Brain pericyte (primary cell): ENCODE results near the gene ANKFY1.

ENCODE experiments used
- DNase-seq: peaks from one replicate; pipeline ENCODE4 v3.0.0-alpha.2; 2012; ENCODE audit warnings: low read depth, low spot score

The ANKFY1 gene, protein sequence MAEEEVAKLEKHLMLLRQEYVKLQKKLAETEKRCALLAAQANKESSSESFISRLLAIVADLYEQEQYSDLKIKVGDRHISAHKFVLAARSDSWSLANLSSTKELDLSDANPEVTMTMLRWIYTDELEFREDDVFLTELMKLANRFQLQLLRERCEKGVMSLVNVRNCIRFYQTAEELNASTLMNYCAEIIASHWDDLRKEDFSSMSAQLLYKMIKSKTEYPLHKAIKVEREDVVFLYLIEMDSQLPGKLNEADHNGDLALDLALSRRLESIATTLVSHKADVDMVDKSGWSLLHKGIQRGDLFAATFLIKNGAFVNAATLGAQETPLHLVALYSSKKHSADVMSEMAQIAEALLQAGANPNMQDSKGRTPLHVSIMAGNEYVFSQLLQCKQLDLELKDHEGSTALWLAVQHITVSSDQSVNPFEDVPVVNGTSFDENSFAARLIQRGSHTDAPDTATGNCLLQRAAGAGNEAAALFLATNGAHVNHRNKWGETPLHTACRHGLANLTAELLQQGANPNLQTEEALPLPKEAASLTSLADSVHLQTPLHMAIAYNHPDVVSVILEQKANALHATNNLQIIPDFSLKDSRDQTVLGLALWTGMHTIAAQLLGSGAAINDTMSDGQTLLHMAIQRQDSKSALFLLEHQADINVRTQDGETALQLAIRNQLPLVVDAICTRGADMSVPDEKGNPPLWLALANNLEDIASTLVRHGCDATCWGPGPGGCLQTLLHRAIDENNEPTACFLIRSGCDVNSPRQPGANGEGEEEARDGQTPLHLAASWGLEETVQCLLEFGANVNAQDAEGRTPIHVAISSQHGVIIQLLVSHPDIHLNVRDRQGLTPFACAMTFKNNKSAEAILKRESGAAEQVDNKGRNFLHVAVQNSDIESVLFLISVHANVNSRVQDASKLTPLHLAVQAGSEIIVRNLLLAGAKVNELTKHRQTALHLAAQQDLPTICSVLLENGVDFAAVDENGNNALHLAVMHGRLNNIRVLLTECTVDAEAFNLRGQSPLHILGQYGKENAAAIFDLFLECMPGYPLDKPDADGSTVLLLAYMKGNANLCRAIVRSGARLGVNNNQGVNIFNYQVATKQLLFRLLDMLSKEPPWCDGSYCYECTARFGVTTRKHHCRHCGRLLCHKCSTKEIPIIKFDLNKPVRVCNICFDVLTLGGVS

DNA sequence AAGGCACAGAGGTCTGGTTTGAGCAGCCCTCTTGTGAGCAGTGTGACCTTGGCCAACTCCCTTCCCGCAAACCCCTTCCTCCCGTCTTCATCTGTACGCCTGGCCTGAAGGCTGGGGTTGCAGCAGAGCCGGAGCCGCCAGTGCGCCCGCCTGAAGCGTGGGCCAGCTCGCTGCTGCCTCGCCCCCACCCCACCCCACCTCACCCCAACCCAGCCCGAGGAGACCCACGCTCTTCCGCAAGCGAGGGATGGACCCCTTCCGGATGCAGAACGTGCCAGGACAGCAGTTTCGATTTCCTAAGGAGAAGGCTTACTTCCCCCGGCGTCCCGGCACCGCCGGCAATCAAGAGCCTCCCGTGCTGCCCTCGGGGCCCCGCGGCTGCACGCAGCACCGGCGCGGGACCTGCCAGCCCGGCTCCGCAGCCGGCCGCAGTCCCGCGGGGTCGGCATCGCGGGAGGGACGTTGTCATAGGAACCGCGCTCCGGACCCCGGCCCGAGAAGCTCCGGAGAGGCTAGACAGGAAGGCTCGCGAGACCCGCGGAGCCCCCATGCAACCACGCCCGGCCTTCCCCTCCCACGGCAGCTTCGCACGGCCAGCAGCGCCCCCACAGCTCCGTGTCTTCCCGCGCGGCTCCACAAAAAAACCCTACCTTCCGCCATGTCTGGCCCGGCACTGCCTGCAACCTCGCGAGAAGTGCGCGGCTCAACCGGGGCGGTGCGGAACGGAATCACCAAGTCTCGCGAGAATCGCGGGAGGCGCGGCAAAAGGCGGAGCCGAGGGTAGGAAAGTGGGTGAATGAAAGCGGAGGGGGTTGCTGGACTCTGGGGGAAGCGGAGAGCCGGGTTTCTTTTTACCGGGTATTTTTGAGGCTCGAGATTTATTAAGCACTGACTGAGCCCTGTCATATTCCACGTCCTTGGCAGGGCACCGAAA, at the start of gene ANKFY1:
TSS of gene ANKFY1 (minus strand) at position 698 of the 934 bp plus-strand sequence. CDS start at position 660, 38 bp downstream.
- DNase-seq, result peak; percentile 88

DNA sequence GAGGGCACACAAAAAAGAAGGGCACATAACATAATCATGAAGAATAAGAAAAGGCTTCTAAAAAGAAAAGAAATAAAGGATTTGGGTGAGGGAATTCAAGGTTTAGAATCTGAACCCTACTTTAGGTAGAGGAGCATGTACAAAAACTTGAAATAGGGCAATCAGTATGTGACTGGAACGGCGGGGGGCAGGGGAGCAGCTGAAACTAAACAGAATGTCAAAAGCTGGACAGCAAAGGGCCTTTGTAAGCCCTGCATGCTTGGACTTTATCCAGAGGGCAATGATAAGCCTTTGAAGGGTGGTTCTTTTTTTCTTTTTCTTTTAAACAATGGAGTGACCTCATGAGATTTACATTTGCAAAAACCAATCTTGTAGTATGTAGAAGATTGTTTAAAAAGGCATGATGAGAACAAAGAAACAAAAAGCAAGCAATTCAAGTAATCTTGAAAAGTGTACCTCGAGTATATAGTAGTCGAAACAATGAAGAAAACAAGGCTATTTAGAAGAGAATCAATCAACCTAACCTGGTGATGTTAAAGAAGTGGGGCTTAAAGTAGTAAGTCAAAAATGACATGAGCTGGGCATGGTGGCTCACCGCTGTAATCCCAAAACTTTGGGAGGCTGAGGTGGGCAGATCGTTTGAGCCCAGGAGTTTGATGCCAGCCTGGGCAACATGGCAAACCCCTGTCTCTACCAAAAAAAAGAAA, 46.7 kb upstream of the ANKFY1 start:
- DNase-seq, result no peak

DNA sequence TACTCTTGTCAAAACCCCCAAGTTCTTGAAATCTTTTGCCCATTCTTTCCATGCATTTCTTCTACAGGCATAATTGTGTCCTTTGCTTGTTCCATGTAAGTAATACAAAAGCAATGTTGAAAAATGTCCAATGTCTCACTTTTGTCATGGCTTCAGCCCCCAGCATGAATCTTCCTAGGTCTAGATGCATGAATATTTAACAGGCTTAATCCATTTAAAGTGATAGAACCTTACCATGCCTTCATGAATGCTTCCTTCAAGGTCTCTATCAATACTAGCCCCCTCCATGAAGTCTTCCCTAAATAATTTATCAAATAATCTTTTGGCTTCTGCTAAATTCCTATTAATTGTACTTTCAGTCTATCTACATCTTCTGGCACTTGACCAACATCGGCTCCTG, 46.1 kb upstream of the ANKFY1 start:
- DNase-seq, result no peak

DNA sequence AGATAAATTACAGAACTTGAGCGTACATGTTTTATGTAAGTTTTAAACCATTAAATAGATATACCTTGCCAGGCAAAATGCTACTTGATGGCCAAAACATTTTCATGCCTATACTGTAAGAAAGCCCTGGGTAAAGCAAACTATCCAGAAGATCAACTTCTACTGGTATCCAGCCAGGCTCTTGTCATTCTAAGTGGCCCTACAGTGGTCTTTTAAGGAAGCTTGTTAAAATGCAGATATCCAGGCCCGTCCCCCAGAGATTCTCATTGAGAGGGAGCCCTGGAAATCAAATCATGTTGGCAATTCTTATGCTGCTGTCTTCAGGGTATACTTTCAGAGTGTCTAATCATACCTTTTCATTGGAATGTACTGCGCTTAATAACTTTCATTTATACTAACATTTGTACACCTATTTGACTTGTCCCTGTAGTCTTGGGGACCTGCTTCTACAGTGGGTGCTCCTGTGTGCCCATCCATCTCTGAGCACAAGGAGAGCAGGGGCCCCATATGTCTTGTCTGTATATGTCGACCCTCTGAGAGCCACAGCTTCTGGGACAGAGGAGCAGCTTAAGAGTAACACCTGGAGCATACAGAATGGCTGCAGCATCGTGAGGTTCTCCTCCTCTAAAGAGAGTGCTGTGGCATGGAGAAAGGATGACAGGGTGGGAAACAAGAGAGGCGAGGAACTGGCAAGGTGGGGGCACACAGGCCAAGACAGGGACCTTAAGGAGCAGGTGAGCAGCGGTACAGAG, 43.6 kb upstream of the ANKFY1 start:
- no peak for DNase-seq

DNA sequence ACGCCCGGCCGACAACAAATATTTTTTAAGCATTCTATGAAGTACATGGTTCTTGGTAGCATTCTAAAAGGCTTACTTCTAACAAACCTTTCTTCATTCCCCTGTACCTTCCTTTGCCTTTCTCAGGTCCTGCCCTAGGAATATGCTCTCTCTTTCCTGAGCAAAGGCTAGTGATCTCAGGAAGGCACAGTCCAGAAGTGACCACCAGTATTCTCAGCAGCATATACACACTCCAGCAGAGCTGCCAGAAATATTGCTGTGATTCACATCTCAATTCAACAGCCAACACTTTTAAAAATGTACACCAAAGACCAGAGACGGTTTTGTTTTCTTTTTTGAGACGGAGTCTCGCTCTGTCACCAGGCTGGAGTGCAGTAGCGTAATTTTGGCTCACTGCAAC, 41.4 kb upstream of the ANKFY1 start:
- DNase-seq, result no peak

DNA sequence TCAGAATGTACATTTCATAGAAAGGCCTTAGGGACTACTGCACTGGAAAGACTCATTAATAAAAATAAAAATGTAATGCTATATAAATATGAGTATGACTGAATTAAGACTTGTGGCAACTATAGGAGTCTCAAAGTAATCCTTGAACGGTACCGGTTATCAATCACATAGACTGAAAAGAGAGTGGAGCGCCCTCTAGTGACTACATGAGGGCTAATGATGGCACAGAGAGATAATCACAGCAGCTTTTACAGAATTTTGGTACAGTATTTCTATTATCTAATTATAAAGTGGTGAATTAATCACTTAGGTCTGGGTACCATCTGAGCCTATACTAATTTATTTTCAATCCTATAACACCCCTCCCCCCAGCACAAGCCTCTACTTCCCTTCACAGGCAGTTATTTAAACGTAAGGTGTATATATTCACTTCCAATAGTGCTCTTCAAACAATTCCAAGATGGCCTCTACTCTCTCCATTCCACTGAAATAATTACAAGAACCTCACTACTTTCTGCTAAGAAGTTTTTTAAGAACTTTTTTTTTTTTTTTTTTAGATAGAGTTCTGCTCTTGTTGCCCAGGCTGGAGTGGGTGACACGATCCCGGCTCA, 40.7 kb upstream of the ANKFY1 start:
- DNase-seq, result no peak

DNA sequence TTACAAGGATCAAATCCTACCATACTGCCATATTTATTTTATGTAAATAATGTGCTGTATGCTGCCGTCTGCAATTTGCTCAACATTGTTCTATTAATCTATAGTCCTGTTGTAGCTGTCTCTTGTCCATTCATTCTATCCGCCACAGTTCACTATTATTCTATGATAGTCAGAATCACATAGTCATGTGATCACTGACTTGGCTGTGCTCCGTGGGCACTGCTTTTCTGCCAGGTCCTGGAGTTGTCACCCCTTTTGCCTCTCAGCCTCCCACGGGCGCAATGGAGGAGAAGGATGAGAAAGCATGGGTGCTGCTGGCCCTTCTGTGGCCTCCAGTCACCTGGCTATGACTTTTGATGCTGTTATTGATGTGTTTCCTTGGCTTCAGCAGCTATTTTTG, 37.3 kb upstream of the ANKFY1 start:
- DNase-seq, result no peak

DNA sequence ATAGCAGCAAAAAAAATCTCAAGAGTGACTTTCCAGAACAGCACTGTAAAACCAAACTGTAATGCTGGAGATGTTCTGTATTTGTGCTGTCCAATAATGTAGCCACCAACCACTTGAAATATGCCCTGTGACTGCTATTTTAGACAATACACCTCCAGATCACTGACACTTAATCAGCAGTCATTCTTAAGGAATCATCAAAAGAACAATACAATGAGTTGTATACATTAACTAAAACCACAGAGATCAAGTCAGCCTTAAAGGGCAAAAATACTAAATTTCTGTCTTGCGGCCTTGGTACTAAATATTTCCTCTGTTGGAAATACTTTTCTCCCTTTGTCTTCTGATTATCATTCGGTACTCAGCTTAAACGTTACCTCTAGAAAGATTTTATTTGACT, 33.6 kb upstream of the ANKFY1 start:
- DNase-seq, result no peak

DNA sequence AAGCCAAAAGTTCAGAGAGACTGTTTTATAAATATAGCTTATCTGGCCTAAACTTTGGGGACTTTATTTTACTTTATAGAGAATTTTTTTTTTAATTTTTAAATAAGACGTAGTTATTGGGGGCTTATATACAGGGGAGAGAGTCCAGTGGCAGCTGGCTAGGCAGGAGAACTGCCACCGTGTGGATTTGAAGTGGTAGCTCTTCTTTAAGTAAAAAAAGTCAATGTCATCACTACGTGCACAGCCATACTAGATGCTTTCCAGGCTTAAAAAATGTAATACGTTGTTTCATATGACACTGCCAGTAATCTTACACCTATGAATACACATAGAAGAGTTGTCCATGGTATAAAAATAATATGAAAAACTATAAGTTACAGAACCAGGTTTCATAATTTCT, 31.9 kb upstream of the ANKFY1 start:
- DNase-seq, result no peak

DNA sequence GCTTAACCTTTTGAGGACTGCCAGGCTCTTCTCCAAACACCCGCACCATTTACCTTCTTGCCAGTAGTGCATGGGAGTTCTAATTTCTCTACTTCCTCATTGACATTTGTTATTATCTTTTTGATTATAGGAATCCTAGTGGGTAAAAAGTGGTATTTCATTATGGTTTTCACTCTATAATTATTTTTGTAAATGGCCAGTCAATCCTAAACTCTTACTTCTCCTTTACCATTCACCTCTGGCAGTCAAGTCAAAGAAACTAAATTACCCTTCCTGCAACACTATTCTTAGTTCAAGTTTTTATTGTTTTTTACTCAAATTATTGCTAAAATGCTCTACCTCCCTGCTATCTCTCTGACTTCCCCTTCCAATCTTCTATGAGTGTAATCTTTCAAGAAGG, 29.8 kb upstream of the ANKFY1 start:
- no peak for DNase-seq

DNA sequence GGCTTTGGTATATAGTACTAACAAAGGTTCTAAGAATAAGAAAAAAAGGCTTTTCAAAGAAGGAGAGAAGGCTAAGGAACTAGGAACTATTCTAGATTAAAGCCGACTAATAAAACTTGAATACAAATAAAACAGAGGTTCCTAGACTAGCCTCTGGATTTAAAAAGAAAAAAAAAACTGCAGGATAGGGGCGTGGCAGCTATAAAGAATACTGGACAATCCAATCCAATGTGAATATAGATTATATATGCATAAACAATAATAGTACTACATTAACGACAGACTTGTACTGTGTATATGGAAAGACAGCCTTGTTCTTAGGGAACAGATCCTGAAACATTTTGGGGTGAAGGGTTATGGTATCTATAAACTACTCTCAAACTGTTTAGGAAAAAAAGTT, 23.9 kb upstream of the ANKFY1 start:
- DNase-seq, result no peak

DNA sequence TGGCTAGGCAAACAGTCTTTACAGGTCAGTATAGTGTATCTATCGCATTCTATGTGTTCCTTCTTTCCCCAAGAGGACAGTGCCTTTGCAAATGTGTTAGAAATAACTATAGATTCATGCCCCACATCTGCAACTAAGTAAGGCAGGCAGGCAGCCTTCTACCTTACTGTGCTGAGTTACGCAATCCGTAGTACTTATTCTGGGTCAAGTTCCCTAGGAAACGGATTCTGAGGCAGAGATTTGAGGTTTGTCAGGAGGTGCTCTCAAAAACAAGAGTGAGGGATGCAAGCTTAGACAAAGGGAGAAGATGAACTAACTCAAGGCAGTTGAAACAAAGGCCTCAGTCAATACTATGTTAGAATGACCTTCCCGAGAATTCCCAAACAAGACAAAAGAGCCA, 12.7 kb upstream of the ANKFY1 start:
- DNase-seq, result no peak

DNA sequence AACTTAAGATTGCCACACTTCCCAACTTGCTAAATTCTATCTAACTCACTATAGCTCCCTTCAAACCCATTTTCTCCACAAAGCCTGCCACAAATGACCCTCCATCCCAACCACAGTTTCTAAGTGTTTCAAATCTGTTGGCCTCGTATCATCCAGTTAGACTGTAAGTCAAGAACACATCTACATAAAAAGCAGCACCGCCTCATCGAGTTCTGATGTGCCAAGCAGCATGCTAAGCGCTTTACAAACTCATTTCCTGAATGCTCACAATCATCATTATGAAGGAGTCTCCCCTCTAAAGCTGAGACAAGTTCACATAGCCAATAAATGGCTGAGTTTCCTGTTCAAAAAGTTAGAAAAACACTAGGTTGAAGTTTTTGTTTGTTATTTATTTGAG, 9.2 kb upstream of the ANKFY1 start:
- no peak for DNase-seq

DNA sequence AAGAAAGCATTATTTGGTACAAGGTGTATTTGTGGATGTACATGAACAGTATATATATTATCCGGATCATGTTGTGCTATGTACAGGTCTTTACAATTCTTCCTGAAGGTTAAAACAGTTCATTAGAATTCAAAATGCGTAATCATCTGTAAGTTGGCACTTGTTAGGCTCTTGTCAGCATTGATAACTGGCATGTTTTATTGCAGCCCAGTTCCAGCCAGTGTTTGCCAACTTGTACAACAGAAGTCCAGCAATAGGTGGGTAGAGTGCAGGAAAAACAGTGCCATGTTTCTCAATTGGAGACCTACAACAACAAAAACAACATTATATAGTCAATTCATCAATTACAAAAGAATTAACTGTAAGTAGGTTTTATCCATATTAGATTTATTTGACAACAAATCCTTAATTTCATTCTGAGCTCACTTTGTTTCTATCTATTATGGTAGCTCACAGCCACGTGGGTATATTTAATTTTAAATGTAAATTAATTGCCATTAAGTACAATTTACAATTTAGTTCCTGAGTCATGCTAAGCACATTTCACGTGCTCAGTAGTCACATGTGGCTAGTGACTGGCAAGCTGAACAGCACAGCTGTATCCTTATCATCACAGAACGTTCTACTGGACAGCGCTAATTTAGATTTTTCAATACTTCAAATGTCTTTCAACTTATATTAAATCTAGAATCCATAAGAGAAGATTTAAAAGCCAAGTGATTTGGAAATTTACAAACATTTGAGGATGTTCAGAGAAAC, 8.6 kb upstream of the ANKFY1 start:
- no peak for DNase-seq

DNA sequence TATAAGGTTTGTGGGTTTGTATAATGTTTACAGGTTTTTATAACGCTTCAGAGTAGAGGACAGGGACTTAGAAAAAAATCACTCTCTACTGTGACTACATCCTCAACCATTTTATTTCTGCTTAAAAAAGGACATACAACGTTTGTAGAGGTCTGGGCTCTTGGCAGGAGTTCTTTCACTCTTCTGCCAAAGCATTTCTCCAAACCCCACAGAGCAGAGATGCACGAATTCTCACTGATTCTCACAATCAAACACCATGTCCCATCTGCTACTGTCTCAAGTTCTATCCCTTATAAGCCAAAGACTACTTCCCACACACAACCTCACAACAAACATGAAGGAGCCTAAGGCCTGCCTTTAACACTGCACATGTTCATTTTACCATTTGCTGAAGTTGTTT, 7.0 kb upstream of the ANKFY1 start:
- no peak for DNase-seq

DNA sequence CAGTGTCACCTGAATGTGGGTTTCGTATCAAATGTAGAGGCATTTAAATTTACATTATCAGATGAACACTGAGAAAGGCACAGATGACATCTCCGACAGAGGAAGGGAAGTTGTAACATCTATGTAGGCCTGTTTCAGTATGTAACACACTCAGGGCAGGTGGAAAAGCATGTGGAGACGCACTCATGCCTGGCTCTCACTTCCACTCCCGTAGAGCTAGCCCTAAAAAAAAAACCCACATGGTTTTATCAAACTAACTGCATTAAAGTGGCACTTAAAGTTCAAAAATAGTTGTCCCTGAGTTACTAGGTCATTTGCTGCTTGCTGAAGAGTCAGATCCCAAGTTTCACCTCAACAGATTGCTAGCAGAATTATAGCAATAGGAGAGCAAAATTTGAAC, 6.1 kb upstream of the ANKFY1 start:
- no peak for DNase-seq

DNA sequence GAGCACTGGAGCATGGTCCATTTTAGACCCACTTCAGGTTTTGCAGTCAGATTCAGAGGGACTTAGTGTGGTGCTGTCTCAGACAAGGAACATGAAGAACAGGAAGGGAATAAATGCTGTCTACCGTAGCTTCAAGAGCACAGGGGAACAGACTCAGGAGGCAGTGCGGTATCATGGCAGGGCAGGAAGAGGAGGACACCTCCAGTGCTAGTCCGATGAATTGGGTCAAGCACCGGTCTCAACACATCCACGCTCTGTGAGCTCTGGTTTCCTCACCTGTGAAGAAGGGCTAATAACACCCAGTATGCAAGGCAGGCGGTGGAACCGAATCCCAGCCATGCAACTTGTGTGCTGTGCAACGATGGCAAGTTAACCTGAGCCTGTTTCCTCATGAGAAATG, 3.6 kb upstream of the ANKFY1 start:
- no peak for DNase-seq

DNA sequence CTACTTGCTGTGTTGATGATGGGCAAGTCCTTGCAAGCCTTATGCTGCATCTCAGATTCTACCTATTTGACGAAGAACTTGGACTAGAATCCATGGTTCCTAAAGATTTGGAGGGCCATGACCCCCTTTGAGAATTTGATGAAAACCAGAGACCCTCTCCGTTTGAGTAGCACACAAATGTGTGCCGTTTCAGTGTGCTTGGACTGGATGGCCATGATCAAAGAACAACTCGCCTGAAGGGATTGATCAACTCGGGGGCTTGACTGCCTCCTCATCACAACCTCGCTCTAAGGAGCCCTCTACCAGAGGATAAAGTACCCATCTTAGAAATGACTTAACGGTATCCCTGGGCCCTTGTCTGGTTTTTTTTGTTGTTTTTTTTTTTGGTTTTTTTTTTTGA, 2.8 kb upstream of the ANKFY1 start:
- no peak for DNase-seq

DNA sequence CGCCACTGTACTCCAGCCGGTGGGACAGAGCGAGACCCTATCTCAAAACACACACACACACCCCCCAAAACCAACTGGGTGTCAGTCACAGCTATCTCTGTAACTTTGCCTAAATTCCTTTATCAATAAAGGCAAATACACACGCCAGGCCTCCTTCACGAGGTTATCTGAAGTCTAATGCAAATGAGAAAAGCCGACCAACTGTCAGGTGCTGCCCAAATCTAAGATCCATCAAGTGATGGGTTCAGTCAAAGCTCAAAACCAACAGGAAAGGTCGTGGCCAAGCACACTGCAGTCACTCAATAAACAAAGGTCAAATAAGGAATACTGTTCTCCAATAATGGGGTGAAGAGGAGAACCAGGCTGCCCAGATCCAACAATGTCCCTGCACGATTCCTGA, 1.1 kb downstream of the ANKFY1 start:
- DNase-seq, result no peak
